ENCODE data around the gene LRRC42. TPM values are rescaled to one million over a fixed set of nuclear protein-coding genes. Genes with fewer than 3 reads are reported as not detected.

LRRC42 gene
- total and polyA plus RNA-seq, 9 of the 15 experiments (the other 6 are each of a cell fraction or from before 2014, with no cell fraction given): 17.3 to 51.9 (median 35.5) TPM

DNA sequence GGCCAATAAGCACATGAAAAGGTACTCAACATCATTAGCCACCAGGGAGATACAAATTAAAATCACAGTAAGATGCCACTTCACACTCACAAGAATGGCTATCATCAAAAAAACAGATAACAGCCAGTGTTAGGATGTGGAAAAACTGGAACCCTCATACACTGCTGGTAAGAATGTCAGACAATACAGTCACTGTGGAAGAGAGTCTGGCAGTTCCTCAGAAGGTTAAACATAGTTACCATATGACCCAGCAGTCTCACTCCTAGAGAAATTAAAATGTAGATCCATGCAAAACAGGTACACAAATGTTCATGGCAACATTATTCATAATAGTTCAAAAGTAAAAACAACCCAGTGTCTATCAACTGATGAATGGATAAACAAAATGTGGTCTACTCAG lies 38.6 kb downstream of the LRRC42 start:
- FAIRE-seq: no peak
- Histone ChIP-seq H3K4me2 (ENCODE audit: insufficient read depth, low read length) (no peak overlapping the region), H3K27ac (ENCODE audit: extremely low read depth, low read depth, low read length) (no peak overlapping the region), H3K27me3 (ENCODE audit: control insufficient read depth in 2 of 2, insufficient read depth in 2 of 2, low read length in 2 of 2) (no peaks in the 10 kb centered on the region; a peak in 1 of 5 replicates), H3K4me1 (replicated peaks in 1 of 2; ENCODE audit: control insufficient read depth in 2 of 2, insufficient read depth in 2 of 2, low read length in 2 of 2) (peaks cover 4 to 9% of the 10 kb centered on the region in 2 experiments; a peak in 4 of 5 replicates), H3K9ac (ENCODE audit: insufficient read depth in 1 of 2, low read depth in 2 of 2, low read length in 2 of 2) (no peak overlapping the region), H3K4me3 (no peak overlapping the region), H3K9me1 (ENCODE audit: control insufficient read depth, insufficient read depth, low read length) (no peaks in the 10 kb centered on the region), H4K20me1 (replicated peaks; ENCODE audit: control insufficient read depth, insufficient read depth, low read length) (no peaks in the 10 kb centered on the region), H3K36me3 (ENCODE audit: control insufficient read depth, insufficient read depth, low read length) (no peaks in the 10 kb centered on the region), H3K79me2 (ENCODE audit: control insufficient read depth, insufficient read depth, low read length) (no peaks in the 10 kb centered on the region), H2AFZ (ENCODE audit: low read depth, low read length) (no peak overlapping the region), H3K9me3 (replicated peaks; ENCODE audit: control insufficient read depth, insufficient read depth, low read depth, low read length) (no peaks in the 10 kb centered on the region)
- POLR2A ChIA-PET: no interaction called here
- BruUV-seq (replicated peaks): no TSS peak
- no peak for DNase-seq (ENCODE audit: extremely low read depth in 1 of 4, low spot score in 3 of 4)
- TF ChIP-seq SLC30A9 (CRISPR knock-in tag; IDR thresholded peaks at IDR 0.05) (no peak), BCLAF1 (IDR thresholded peaks at IDR 0.05; ENCODE audit: borderline replicate concordance in 1 of 2, control insufficient read depth in 1 of 2, low read depth in 2 of 2, low read length in 1 of 2) (no peak), PHB2 (IDR thresholded peaks at IDR 0.05; ENCODE audit: low read depth) (no peak), CBX3 (IDR thresholded peaks at IDR 0.05; ENCODE audit: borderline replicate concordance in 1 of 2, low read length in 2 of 2) (no peak), ZNF780A (CRISPR knock-in tag; IDR thresholded peaks at IDR 0.05) (no peak), ARID2 (IDR thresholded peaks at IDR 0.05) (no peak), ZNF76 (CRISPR knock-in tag; IDR thresholded peaks at IDR 0.05; ENCODE audit: borderline replicate concordance) (no peak), PHB (CRISPR knock-in tag; IDR thresholded peaks at IDR 0.05) (no peak)
- TF ChIP-seq, protein P1, sequence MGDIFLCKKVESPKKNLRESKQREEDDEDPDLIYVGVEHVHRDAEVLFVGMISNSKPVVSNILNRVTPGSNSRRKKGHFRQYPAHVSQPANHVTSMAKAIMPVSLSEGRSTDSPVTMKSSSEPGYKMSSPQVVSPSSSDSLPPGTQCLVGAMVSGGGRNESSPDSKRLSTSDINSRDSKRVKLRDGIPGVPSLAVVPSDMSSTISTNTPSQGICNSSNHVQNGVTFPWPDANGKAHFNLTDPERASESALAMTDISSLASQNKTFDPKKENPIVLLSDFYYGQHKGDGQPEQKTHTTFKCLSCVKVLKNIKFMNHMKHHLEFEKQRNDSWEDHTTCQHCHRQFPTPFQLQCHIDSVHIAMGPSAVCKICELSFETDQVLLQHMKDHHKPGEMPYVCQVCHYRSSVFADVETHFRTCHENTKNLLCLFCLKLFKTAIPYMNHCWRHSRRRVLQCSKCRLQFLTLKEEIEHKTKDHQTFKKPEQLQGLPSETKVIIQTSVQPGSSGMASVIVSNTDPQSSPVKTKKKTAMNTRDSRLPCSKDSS (IDR thresholded peaks at IDR 0.05; ENCODE audit: low read depth, partially characterized antibody): no peak
- CTCF ChIA-PET (ENCODE audit: low intra/inter-chr PET ratio): no interaction called here
- intact Hi-C loops (cut with micrococcal nuclease) (no loop called here), in situ Hi-C loops (cut with MboI) (no loop called here)
- no peak for ATAC-seq

All from K562 (cell line).